Smooth muscle cell of the pulmonary artery (primary cell): Measurements from ENCODE around the gene UBQLN3. TPM values are rescaled to one million over a fixed set of nuclear protein-coding genes. Genes with fewer than 3 reads are reported as not detected.

ENCODE experiments used
- total RNA-seq: library from RNA; depleted of rRNA; stranded (reverse); fragments of >200 nt; gene quantifications from 2 replicates; pipeline ENCODE4 v1.2.3, GENCODE V29; 2014

The UBQLN3 gene
- total RNA-seq: 0.10 and 0.26 TPM in 2 replicates

DNA sequence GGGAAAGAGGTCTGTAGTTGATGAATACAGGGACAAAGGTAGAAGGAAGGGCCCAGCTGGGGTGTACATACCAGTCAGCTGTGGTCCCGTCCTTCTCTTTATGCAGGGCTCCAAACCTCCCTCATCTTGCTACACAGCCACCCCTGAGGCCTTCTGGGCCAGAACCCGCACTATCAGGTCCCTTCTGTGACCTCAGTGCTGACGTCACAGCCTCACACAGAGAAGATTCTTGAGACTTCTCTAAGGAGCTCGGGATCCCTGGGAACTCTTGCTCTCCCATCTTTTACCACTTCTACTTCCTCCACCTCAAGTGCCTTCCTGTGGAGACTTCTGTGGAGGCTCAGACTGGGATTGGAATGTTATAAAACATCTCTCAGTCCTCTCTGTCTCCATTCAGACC is at the start of gene UBQLN3:
TSS of gene UBQLN3 (minus strand) at position 155 of the 400 bp plus-strand sequence. CDS start 399 bp downstream, outside the sequence.

DNA sequence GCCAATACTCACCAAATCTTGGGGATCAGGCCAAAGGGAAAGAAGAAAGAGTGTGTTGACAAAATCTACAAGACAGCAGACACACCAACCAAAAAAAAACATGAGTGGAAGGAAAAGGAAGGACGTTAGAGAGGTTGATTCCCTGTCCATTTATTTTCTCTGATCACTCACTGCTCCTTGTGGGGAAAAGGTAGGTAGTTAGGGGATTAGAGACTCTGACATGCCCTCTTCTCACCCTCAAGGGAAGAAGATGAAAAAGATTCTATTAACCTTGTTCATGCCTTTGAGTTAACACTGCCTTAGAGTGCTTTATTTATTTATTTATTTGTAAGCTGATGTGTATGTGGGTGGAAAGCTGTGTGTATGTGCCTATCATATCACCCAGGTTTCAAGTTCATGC is 38.7 kb upstream of the UBQLN3 start, which contains the start of gene OR52H1:
TSS of gene OR52H1 (minus strand) at position 101 of the 400 bp plus-strand sequence. CDS start 3,035 bp downstream, outside the sequence.

DNA sequence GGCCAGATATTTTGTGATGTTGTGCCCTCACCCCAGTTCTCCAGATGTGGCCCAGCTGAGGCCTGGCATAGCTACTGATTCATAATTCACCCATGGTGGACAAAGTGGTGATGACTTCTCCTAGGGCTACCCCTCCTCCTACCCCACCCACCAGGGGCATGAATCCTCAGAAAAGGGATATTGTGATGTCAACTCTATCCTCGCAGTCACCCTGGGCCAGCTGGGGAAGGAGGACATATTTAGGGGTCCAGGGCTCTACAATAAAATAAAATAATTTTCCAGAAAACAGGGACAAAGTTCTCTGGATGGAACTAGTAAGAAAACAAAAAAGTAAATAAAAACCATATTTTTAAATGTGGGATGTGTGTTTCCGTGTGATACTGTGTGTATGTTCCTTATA is 6.8 kb upstream of the UBQLN3 start, which contains the start of gene UBQLNL:
TSS of gene UBQLNL (minus strand) at position 101 of the 400 bp plus-strand sequence. CDS start 258 bp downstream, outside the sequence.

DNA sequence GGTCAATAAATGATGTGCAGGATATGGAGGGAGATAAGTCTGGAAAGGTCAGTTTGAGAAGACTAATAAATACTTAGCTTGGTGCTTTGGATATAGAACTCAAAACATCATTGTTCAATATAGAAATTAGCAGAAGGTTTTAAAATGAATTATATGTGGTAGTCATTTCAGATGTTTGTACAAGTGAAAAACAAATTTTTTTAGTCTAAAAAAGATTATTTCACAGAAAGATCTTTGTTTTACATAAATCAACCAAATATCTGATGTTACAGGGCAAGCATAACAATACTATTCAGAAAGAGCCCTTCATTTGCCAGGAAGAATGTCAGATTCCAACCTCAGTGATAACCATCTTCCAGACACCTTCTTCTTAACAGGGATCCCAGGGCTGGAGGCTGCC is 21.4 kb downstream of the UBQLN3 start, which contains the start of gene OR52D1:
TSS of gene OR52D1 (plus strand) at position 301 of the 400 bp plus-strand sequence. CDS start at position 323, 22 bp downstream.

Other genes with a start within 250 kb of the UBQLN3 start
- gene HBE1, start 240.0 kb downstream of the UBQLN3 start, total RNA-seq: not detected in 2 replicates
- 0.20 TPM in 1 of 2 replicates, not detected in the other for gene OR51B4, start 208.0 kb downstream of the UBQLN3 start, total RNA-seq
- gene OR51B2, start 185.7 kb downstream of the UBQLN3 start, total RNA-seq: 0.13 TPM in 2 replicates
- gene OR51B5, start 166.4 kb downstream of the UBQLN3 start, total RNA-seq: 0.13 and 0.17 TPM in 2 replicates
- gene OR51B6, start 158.4 kb downstream of the UBQLN3 start, total RNA-seq: not detected in 2 replicates
- gene OR51M1, start 126.1 kb downstream of the UBQLN3 start, total RNA-seq: not detected in 2 replicates
- gene OR51Q1, start 87.8 kb downstream of the UBQLN3 start, total RNA-seq: not detected in 2 replicates
- gene OR51I1, start 68.4 kb downstream of the UBQLN3 start, total RNA-seq: not detected in 2 replicates
- not detected in 2 replicates for gene OR51I2, start 60.6 kb downstream of the UBQLN3 start, total RNA-seq
- not detected in 2 replicates for gene OR52D1, start 21.3 kb downstream of the UBQLN3 start, total RNA-seq
- gene UBQLNL, start 6.7 kb upstream of the UBQLN3 start, total RNA-seq: 0.23 and 0.33 TPM in 2 replicates
- gene OR52H1, start 38.6 kb upstream of the UBQLN3 start, total RNA-seq: 0.91 and 0.99 TPM in 2 replicates
- gene OR52B6, start 70.9 kb upstream of the UBQLN3 start, total RNA-seq: not detected in 2 replicates
- 3.0 and 5.1 TPM in 2 replicates for gene TRIM6, start 86.7 kb upstream of the UBQLN3 start, total RNA-seq
- 7.8 and 14.9 TPM in 2 replicates for gene TRIM34, start 115.0 kb upstream of the UBQLN3 start, total RNA-seq
- gene TRIM5, start 175.1 kb upstream of the UBQLN3 start, total RNA-seq: 28.7 and 41.6 TPM in 2 replicates
- 111 and 122 TPM in 2 replicates for gene TRIM22, start 179.8 kb upstream of the UBQLN3 start, total RNA-seq
- gene OR56B1, start 226.5 kb upstream of the UBQLN3 start, total RNA-seq: not detected in 2 replicates
- not detected in 2 replicates for gene OR52N4, start 244.3 kb upstream of the UBQLN3 start, total RNA-seq